ENCODE results near the gene F8A3. TPM values are rescaled to one million over a fixed set of nuclear protein-coding genes. Genes with fewer than 3 reads are reported as not detected.
"Not testable (repeated sequence)": the region's sequence is repeated elsewhere in the genome, so short reads cannot be mapped to it uniquely, and the experiment has no call there.

F8A3 gene
- total RNA-seq, result not detected

GRCh38 chrX:155458471-155458870 is at the start of gene F8A3:
F8A3 (minus strand) TSS chrX:155458620; CDS start chrX:155458600, 20 bp downstream.
- not testable (repeated sequence) for H3K27ac ChIP-seq (ENCODE audit: low read depth, low read length); H3K9ac ChIP-seq (ENCODE audit: low read depth in 1 of 3, low read length in 3 of 3); H3K36me3 ChIP-seq (ENCODE audit: control insufficient read depth in 3 of 3, insufficient read depth in 3 of 3, low read length in 3 of 3); H3K4me3 ChIP-seq (ENCODE audit: low read length in 3 of 3); H3K4me1 ChIP-seq (ENCODE audit: control insufficient read depth in 3 of 3, insufficient read depth in 3 of 3, low read length in 3 of 3); H3K9me3 ChIP-seq (ENCODE audit: control insufficient read depth in 3 of 3, low read length in 3 of 3); H3K27me3 ChIP-seq (ENCODE audit: control insufficient read depth in 3 of 3, insufficient read depth in 3 of 3, low read length in 3 of 3)

GRCh38 chrX:155505296-155505695 is 46.9 kb upstream of the F8A3 start:
- peaks cover 0 to 7% (median 0%) of the 10 kb centered on the region in 3 donors for H3K36me3 ChIP-seq (ENCODE audit: control insufficient read depth in 3 of 3, insufficient read depth in 3 of 3, low read length in 3 of 3)
- H3K27me3 ChIP-seq (ENCODE audit: control insufficient read depth in 3 of 3, insufficient read depth in 3 of 3, low read length in 3 of 3), result no peaks in the 10 kb centered on the region
- H3K4me1 ChIP-seq (ENCODE audit: control insufficient read depth in 3 of 3, insufficient read depth in 3 of 3, low read length in 3 of 3), result no peaks in the 10 kb centered on the region
- no peak overlapping the region for H3K4me3 ChIP-seq (ENCODE audit: low read length in 3 of 3)
- H3K9me3 ChIP-seq (ENCODE audit: control insufficient read depth in 3 of 3, low read length in 3 of 3), result no peaks in the 10 kb centered on the region
- H3K9ac ChIP-seq (ENCODE audit: low read depth in 1 of 3, low read length in 3 of 3), result no peak overlapping the region
- no peak overlapping the region for H3K27ac ChIP-seq (ENCODE audit: low read depth, low read length)

GRCh38 chrX:155495134-155495533 is 36.7 kb upstream of the F8A3 start:
- H3K9ac ChIP-seq (ENCODE audit: low read depth in 1 of 3, low read length in 3 of 3); H3K4me1 ChIP-seq (ENCODE audit: control insufficient read depth in 3 of 3, insufficient read depth in 3 of 3, low read length in 3 of 3); H3K27me3 ChIP-seq (ENCODE audit: control insufficient read depth in 3 of 3, insufficient read depth in 3 of 3, low read length in 3 of 3); H3K36me3 ChIP-seq (ENCODE audit: control insufficient read depth in 3 of 3, insufficient read depth in 3 of 3, low read length in 3 of 3); H3K9me3 ChIP-seq (ENCODE audit: control insufficient read depth in 3 of 3, low read length in 3 of 3); H3K4me3 ChIP-seq (ENCODE audit: low read length in 3 of 3); H3K27ac ChIP-seq (ENCODE audit: low read depth, low read length): not testable (repeated sequence)

GRCh38 chrX:155491421-155491820 is 33.0 kb upstream of the F8A3 start:
- H3K9ac ChIP-seq (ENCODE audit: low read depth in 1 of 3, low read length in 3 of 3); H3K27ac ChIP-seq (ENCODE audit: low read depth, low read length); H3K9me3 ChIP-seq (ENCODE audit: control insufficient read depth in 3 of 3, low read length in 3 of 3); H3K4me1 ChIP-seq (ENCODE audit: control insufficient read depth in 3 of 3, insufficient read depth in 3 of 3, low read length in 3 of 3); H3K4me3 ChIP-seq (ENCODE audit: low read length in 3 of 3); H3K27me3 ChIP-seq (ENCODE audit: control insufficient read depth in 3 of 3, insufficient read depth in 3 of 3, low read length in 3 of 3); H3K36me3 ChIP-seq (ENCODE audit: control insufficient read depth in 3 of 3, insufficient read depth in 3 of 3, low read length in 3 of 3): not testable (repeated sequence)

GRCh38 chrX:155477136-155477535 is 18.7 kb upstream of the F8A3 start:
- H3K9ac ChIP-seq (ENCODE audit: low read depth in 1 of 3, low read length in 3 of 3); H3K4me1 ChIP-seq (ENCODE audit: control insufficient read depth in 3 of 3, insufficient read depth in 3 of 3, low read length in 3 of 3); H3K9me3 ChIP-seq (ENCODE audit: control insufficient read depth in 3 of 3, low read length in 3 of 3); H3K27ac ChIP-seq (ENCODE audit: low read depth, low read length); H3K36me3 ChIP-seq (ENCODE audit: control insufficient read depth in 3 of 3, insufficient read depth in 3 of 3, low read length in 3 of 3); H3K4me3 ChIP-seq (ENCODE audit: low read length in 3 of 3); H3K27me3 ChIP-seq (ENCODE audit: control insufficient read depth in 3 of 3, insufficient read depth in 3 of 3, low read length in 3 of 3): not testable (repeated sequence)

- not testable (repeated sequence) for H3K27me3 ChIP-seq (ENCODE audit: control insufficient read depth in 3 of 3, insufficient read depth in 3 of 3, low read length in 3 of 3); H3K4me1 ChIP-seq (ENCODE audit: control insufficient read depth in 3 of 3, insufficient read depth in 3 of 3, low read length in 3 of 3); H3K27ac ChIP-seq (ENCODE audit: low read depth, low read length); H3K4me3 ChIP-seq (ENCODE audit: low read length in 3 of 3); H3K9ac ChIP-seq (ENCODE audit: low read depth in 1 of 3, low read length in 3 of 3); H3K36me3 ChIP-seq (ENCODE audit: control insufficient read depth in 3 of 3, insufficient read depth in 3 of 3, low read length in 3 of 3); H3K9me3 ChIP-seq (ENCODE audit: control insufficient read depth in 3 of 3, low read length in 3 of 3)
Measured at GRCh38 chrX:155466269-155466938, 8.0 kb upstream of the F8A3 start.

- not testable (repeated sequence) for H3K4me1 ChIP-seq (ENCODE audit: control insufficient read depth in 3 of 3, insufficient read depth in 3 of 3, low read length in 3 of 3); H3K9me3 ChIP-seq (ENCODE audit: control insufficient read depth in 3 of 3, low read length in 3 of 3); H3K9ac ChIP-seq (ENCODE audit: low read depth in 1 of 3, low read length in 3 of 3); H3K4me3 ChIP-seq (ENCODE audit: low read length in 3 of 3); H3K27me3 ChIP-seq (ENCODE audit: control insufficient read depth in 3 of 3, insufficient read depth in 3 of 3, low read length in 3 of 3); H3K36me3 ChIP-seq (ENCODE audit: control insufficient read depth in 3 of 3, insufficient read depth in 3 of 3, low read length in 3 of 3); H3K27ac ChIP-seq (ENCODE audit: low read depth, low read length)
Measured at GRCh38 chrX:155460501-155460900, 2.1 kb upstream of the F8A3 start.

- H3K4me1 ChIP-seq (ENCODE audit: control insufficient read depth in 3 of 3, insufficient read depth in 3 of 3, low read length in 3 of 3); H3K9me3 ChIP-seq (ENCODE audit: control insufficient read depth in 3 of 3, low read length in 3 of 3); H3K36me3 ChIP-seq (ENCODE audit: control insufficient read depth in 3 of 3, insufficient read depth in 3 of 3, low read length in 3 of 3); H3K9ac ChIP-seq (ENCODE audit: low read depth in 1 of 3, low read length in 3 of 3); H3K27me3 ChIP-seq (ENCODE audit: control insufficient read depth in 3 of 3, insufficient read depth in 3 of 3, low read length in 3 of 3); H3K27ac ChIP-seq (ENCODE audit: low read depth, low read length); H3K4me3 ChIP-seq (ENCODE audit: low read length in 3 of 3): not testable (repeated sequence)
Measured at GRCh38 chrX:155457761-155458447, 516 bp downstream of the F8A3 start.

GRCh38 chrX:155441097-155441496 is 17.3 kb downstream of the F8A3 start:
- H3K9me3 ChIP-seq (ENCODE audit: control insufficient read depth in 3 of 3, low read length in 3 of 3), result no peaks in the 10 kb centered on the region

GRCh38 chrX:155435744-155436112 is 22.7 kb downstream of the F8A3 start:
- Histone ChIP-seq H3K36me3 (ENCODE audit: control insufficient read depth in 3 of 3, insufficient read depth in 3 of 3, low read length in 3 of 3) (peaks cover 0 to 2% (median 0%) of the 10 kb centered on the region in 3 donors), H3K27ac (ENCODE audit: low read depth, low read length) (no peak overlapping the region), H3K27me3 (ENCODE audit: control insufficient read depth in 3 of 3, insufficient read depth in 3 of 3, low read length in 3 of 3) (no peaks in the 10 kb centered on the region), H3K9me3 (ENCODE audit: control insufficient read depth in 3 of 3, low read length in 3 of 3) (no peaks in the 10 kb centered on the region), H3K4me1 (ENCODE audit: control insufficient read depth in 3 of 3, insufficient read depth in 3 of 3, low read length in 3 of 3) (no peaks in the 10 kb centered on the region), H3K4me3 (ENCODE audit: low read length in 3 of 3) (no peak overlapping the region), H3K9ac (ENCODE audit: low read depth in 1 of 3, low read length in 3 of 3) (no peak overlapping the region)

More at GRCh38 chrX:155441097-155441496, 17.3 kb downstream of the F8A3 start:
- Histone ChIP-seq H3K9ac (ENCODE audit: low read depth in 1 of 3, low read length in 3 of 3) (no peak overlapping the region), H3K4me1 (ENCODE audit: control insufficient read depth in 3 of 3, insufficient read depth in 3 of 3, low read length in 3 of 3) (no peaks in the 10 kb centered on the region), H3K27ac (ENCODE audit: low read depth, low read length) (no peak overlapping the region), H3K36me3 (ENCODE audit: control insufficient read depth in 3 of 3, insufficient read depth in 3 of 3, low read length in 3 of 3) (peaks cover 0 to 2% (median 0%) of the 10 kb centered on the region in 3 donors), H3K27me3 (ENCODE audit: control insufficient read depth in 3 of 3, insufficient read depth in 3 of 3, low read length in 3 of 3) (no peaks in the 10 kb centered on the region), H3K4me3 (ENCODE audit: low read length in 3 of 3) (no peak overlapping the region)
